RWPE1 (cell line): ENCODE measurements around the gene ZNF708.

ENCODE experiments used
- CTCF ChIA-PET: fragments of 350-600 bp; sonication (Branson Sonifier 250); formaldehyde crosslinking; extraction: SDS; loops from one replicate; lab custom pipeline; 2021; lab: Yijun Ruan, JAX
- POLR2A ChIA-PET: fragments of 400-600 bp; formaldehyde crosslinking; extraction: SDS; loops from one replicate; lab custom pipeline; 2020; ENCODE audit warnings: antibody characterized with exemption; ENCODE audit not compliant: low non-redundant PET; lab: Yijun Ruan, JAX
- DNase-seq: peaks from one replicate; pipeline ENCODE4 v3.0.0; 2012; ENCODE audit warnings: low spot score
- H3K27ac ChIP-seq: fragments of 450-650 bp; 2 replicates; pipeline ENCODE4 v1.5.1; 2017
- CTCF ChIP-seq: fragments of 450-650 bp; conservative IDR thresholded peaks from 2 replicates; pipeline ENCODE4 v1.5.1; 2017; ENCODE audit warnings: low read depth, mild to moderate bottlenecking

ZNF708 gene

GRCh38 chr19:21328406-21328805 lies 804 bp downstream of the ZNF708 start:
- peak; percentile 4 for DNase-seq
- peak overlapping the region; percentile 92 for H3K27ac ChIP-seq
- no peak for TF ChIP-seq CTCF
- ChIA-PET CTCF (no interaction called here), POLR2A (no interaction called here)

- TF ChIP-seq CTCF, result no peak
- ChIA-PET CTCF (no interaction called here), POLR2A (no interaction called here)
- DNase-seq, result no peak
- no peak overlapping the region for H3K27ac ChIP-seq
Observed at GRCh38 chr19:21326169-21326568, 3.0 kb downstream of the ZNF708 start.

- no peak for TF ChIP-seq CTCF
- no peak for DNase-seq
- no peak overlapping the region for H3K27ac ChIP-seq
- POLR2A ChIA-PET, result no interaction called here
- CTCF ChIA-PET, result no interaction called here
Observed at GRCh38 chr19:21323000-21323399, 6.2 kb downstream of the ZNF708 start.

GRCh38 chr19:21322528-21322927 lies 6.7 kb downstream of the ZNF708 start:
- no peak for TF ChIP-seq CTCF
- ChIA-PET POLR2A (no interaction called here), CTCF (no interaction called here)
- H3K27ac ChIP-seq, result no peak overlapping the region
- no peak for DNase-seq

- no peak for TF ChIP-seq CTCF
- no peak for DNase-seq
- CTCF ChIA-PET, result no interaction called here
- POLR2A ChIA-PET, result no interaction called here
- no peak overlapping the region for H3K27ac ChIP-seq
Observed at GRCh38 chr19:21321996-21322395, 7.2 kb downstream of the ZNF708 start.

- H3K27ac ChIP-seq, result no peak overlapping the region
- no peak for TF ChIP-seq CTCF
- POLR2A ChIA-PET, result no interaction called here
- no peak for DNase-seq
- CTCF ChIA-PET, result interaction anchor here (0.6 kb wide), 1 partner anchor 130 kb away, joined by 3 read pairs; no protein-coding TSS in a partner anchor
Observed at GRCh38 chr19:21321134-21321533, 8.1 kb downstream of the ZNF708 start.

GRCh38 chr19:21317821-21318220 lies 11.4 kb downstream of the ZNF708 start:
- ChIA-PET CTCF (no interaction called here), POLR2A (no interaction called here)
- no peak for TF ChIP-seq CTCF
- no peak for DNase-seq
- no peak overlapping the region for H3K27ac ChIP-seq
